HG03103 (cell line): Measurements from ENCODE around the gene COMT.
"Not testable (repeated sequence)": the region's sequence is repeated elsewhere in the genome, so short reads cannot be mapped to it uniquely, and the experiment has no call there.

Experiments used
- ATAC-seq: cut with Tn5 transposase; IDR thresholded peaks from one replicate; pipeline ENCODE4 v1.9.1; 2021; ENCODE audit warnings: low read depth; ENCODE audit not compliant: unreplicated experiment

The COMT gene

DNA sequence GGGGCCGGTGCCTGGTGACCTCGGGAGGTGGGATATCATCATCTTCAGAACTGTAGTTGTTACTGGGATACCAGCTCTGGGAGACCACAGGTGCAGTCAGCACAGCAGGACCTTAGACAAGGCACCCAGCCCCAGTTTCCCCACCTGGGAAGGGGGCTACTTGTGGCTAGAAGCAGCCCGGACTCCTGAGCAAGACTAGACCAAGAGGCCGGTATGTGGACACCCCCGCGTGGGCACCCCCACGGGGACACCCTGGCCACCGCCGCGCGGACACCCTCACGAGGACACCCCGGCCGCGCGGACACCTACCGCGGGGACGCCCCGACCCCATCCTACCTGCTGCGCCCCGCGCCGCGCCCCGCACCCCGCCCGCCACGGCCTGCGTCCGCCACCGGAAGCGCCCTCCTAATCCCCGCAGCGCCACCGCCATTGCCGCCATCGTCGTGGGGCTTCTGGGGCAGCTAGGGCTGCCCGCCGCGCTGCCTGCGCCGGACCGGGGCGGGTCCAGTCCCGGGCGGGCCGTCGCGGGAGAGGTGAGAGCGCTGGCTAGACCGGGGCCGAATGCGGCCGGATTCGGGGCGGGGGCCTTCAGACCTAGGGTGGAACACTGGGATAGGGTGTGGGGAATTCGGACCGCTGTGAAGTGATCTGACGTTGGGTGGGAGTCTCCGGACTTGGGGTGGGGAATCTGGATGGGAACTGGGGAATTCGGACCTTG, at the start of gene COMT, which contains the start of gene TXNRD2:
Gene COMT, plus strand, starts transcription at position 408 of the 718 bp plus-strand sequence. CDS start 20,755 bp downstream, outside the sequence.
Gene TXNRD2, minus strand, starts transcription at position 454 of the 718 bp plus-strand sequence. Its CDS starts 15 bp downstream, at position 439.
- ATAC-seq = no peak

DNA sequence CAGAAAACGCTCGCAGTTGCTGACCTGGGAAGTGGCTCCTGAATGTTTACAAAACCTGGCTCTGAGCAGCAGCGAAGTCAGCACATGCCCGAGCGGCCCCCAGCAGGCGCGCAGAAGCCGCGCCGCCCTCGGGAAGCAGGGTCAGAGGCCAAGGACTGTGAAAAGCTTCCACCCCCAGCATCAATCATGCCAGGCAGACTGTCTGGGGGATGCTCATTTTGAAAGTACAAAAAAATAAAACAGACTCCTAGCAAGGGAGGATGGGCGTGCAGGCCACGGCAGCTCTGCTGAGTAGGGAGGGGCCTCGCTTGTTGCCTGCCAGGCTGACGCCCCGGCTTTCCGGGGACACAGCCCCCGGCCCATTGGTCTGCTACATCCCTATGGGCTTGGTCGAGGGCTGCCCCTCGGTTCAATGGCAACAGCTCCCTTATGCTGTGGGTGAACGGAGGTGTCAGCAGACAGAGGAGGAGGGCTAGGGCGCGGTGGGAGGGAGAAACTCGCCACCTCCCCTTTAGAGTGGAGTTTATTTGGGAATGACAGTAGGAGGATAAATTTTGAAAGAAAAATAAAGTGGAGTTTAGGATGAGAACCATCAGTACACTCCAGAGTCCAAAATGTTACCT, 49.2 kb upstream of the COMT start:
- ATAC-seq = no peak

DNA sequence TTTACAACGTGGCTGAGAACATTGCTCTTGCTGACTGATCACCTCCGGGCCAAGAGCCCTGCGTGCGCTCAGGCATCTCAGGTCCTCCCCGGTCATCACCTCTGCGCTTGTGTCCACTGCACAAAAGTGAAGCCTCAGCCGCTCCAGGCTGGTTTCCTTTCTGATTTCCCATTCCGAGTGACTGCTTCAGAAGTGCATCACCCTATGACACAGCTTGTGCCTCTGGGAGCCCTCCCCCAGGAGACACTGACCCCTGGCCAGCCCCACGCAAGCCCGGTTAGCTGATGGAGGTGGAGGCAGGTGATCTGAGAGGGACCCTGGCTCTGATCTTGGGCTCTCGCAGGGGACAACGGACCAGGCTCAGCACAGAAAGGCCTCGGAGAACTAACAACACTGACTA, 48.6 kb upstream of the COMT start:
- ATAC-seq = no peak

DNA sequence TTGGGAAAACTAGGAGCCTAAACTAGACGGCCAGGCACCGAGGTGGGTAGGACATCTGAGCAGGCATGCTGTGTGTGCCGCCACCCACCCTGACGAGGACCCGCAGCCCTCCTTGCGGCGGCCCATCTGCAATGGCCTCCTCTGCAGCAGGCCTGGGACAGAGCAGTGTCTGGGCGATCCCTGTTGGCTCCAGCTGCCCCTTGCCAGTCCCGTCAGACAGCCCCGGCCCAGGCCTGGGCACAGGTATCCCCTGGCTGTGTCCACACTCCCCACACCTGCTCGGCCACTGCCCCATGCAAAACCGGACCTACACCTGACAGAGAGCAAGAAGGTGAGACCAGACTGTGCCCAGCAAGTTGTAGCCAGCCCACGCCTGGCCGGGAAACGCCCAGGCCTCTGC, 48.2 kb upstream of the COMT start:
- no peak for ATAC-seq

DNA sequence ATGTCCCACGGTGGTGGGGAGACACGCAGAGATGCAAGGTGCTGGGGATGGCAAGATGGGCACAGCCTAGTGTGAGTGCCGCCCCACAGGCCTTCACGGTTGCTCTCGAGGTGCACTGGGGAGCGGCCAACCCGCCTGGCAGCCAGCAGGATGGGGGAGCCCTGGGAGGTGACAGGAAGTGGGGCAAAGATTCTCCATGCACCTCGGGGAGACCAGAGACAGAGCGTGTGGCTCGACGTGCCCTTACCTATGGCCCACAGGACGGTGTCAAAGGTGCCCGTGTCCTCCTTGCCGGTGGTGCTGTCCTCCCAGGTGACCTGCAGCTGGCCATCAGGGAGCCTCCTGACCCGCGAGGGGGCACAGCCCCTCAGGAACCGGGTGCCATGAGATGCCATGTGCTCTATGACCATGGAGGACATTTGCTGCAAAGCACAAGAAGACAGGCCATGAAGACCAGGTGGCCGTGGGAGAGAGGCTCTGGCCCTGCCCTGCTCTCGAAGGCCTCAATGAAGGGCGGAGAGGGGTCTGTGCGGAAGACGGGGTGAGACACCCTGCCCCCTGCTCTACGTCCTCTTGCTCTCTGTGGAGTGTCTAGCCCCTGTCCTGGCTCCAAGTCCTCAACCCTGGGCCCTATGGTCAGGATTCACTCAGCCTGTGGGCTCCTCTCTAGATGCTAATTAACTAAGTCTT, 46.3 kb upstream of the COMT start:
- ATAC-seq = no peak

DNA sequence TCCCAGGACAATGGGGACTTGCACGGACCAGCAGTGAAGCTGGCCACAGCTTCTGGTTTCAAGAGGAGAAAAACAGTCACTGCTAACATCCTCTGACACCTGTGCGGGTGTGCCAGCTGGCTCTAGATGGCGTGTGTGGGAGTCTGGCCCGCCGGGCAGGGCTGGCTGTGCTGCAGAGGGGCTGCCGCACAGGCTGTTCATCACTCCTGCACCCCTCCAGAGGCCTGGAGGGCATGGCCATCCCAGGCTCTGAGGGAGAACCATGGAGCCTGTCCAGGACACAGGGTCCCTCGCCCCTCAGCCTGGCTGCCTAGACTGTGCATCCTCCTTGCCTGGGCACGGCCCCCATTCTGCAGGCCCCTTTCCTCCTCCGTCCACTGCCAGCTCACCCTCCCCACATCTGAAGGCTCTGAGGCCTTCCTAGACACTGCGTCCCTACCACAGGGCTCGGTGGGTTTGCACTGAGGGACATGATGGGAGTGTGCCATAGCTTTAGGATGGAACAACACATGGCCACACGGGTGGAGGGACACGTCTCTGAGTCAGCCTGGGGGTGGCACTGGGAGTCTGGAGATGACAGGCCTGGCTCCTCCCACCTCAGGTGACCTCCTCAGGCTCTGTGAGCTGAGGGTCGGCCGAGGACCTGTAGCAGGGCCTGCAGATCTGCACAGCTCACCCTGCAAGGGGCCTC, 44.8 kb upstream of the COMT start:
- no peak for ATAC-seq

DNA sequence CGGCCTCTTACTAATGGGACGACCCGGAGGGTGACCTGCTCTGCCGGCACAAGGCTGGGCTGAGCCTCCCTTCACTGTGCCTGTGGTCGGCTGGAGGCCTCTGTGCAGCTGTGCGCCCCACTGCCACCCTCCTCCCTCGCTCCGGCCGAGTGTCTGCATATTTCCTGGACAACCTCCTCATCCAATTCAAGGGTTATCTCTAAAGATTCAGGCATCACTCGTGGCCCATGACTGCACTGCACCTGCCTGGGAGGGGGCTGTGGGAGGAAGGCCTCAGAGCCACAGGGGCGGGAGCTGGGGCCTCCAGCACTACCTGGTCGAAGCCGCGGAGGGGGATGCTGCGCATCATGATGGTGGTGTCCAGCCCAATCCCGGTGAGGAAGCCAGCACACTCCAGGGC, 43.8 kb upstream of the COMT start:
- ATAC-seq = no peak

DNA sequence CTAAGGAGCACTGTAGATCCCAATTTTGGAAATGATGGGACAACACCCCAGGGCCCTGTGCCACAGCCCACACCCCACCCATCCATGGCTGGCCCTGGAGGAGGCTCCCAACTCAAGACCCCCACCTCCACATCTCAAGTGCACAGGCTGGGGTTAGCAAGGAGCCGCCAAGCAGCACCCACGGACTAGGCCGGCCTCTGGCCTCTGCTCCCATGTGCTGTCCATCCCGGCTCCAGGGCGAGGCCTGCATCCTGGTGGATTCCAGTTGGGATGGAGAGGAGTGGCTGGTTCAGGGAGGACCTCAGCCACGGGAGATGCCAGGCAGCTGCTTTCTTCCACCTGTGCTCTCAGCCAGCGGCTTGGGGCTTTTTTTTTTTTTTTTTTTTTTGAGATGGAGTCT, 43.4 kb upstream of the COMT start:
- no peak for ATAC-seq

DNA sequence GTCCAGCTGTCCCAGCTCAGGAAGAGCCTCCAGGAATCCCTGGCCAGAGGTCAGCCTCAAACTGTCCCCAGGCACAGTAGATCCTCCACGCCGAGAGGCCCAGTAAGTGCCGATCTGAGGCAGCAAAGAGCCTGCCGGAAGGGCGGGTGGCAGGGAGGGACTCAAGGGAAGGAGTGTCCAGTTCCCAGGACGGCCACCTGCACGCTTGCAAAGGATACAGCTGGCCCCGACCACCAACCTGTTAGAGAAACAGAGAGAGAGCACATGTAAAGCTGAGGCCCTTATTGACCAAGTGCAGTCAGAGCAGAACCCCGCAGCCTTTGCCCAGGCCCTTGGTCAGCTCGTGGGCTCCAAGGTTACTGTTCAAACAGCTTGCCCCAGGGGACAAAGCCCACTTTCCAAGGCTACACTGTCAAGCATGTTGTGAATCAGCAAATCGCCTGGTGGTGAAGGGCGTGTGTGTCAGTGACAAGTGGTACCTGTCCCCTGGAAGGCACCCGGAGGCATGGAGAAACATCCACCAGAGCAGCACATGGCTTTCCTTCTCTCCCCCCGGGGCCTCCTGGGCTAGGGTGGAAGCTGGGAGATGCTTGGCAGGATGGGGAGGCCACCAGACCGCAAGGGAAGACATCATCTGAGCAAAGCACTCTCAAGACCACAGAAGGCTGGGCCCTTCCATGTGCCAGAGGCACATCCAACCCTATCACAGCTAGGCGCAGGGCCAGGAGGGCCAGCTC, 42.6 kb upstream of the COMT start:
- ATAC-seq = no peak

DNA sequence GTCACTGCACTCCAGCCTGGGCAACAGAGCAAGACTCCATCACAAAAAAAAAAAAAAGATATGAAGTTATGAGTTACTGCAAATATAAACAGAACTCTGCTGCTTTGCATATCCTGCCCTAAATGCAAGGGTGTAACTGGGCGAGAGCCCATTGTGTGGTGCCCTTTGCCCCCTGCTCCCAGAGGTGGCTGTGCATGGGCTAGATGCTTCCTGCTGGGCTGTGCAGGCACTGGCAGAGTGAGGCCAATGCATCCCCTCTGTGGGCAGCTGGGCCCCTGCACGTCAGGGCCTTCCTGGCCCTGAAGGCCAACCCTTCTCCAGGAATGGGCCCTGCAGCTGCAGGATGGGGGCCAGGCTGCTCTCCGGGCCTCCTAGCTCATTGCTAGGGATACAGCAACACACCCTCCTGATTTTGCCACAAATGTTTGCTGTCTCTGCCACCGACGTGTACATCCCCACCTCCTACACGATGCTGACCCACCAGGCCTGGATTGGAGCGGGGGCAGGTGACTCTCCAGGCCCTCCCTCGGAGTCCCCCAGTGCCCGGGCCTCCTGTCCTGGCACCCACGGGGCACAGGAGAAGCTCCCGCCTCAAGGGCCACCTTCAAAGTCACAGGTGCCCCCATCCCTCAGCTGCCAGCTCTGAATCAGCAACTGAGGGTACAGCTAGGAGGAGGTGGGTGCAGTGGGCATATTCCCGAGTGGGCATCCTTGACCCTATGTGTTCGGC, 40.7 kb upstream of the COMT start:
- no peak for ATAC-seq

DNA sequence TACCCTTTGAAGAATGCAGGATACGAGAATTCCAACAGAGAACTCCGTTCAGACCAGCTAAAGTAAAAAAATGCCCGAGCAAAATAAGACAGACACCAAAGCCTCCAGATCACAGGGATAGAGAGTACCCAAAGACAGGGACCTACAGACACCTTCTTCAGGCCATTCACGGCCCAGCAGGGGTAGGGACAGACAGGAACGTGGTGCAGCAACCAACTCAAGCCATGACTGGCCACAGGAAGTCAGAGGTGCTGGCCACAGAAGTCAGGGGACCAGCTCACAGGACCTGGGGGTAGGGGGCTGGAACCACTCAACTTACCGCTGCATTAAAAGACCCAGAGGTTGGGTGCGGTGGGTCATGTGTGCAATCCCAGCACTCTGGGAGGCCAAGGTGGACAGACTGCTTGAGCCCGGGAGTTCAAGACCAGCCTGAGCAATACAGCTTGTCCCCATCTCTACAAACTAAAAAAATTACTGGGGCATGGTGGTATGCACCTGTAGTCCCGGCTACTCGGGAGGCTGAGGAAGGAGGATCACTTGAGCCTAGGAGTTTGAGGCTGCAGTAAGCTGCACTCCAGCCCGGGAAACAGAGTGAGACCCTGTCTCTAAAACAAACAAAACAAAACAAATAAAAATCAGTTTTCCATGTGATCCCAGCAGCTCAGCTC, 39.9 kb upstream of the COMT start:
- no peak for ATAC-seq

DNA sequence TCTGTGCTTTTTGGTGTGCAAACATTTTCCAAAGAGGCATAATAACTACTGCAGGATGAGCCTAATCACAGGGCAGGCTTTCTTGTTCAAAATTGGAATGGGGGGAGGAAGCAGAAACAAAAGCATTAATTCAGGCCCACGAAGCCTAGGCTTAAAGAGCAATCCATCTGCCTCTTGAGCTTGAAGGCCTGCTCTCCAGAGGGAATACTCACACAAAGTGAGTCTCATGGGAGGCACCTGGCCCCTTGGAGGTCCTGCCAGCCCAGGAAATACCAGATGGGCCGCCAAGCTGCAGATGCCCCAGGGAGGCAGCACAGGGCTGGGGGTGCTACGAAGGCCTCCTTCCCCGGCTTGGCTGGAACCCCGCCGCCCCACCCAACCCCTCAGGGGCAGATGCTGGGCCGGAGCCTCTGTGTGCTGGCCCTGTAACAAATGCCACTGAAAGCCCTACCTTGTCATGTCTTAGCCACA, 39.3 kb upstream of the COMT start:
- no peak for ATAC-seq

DNA sequence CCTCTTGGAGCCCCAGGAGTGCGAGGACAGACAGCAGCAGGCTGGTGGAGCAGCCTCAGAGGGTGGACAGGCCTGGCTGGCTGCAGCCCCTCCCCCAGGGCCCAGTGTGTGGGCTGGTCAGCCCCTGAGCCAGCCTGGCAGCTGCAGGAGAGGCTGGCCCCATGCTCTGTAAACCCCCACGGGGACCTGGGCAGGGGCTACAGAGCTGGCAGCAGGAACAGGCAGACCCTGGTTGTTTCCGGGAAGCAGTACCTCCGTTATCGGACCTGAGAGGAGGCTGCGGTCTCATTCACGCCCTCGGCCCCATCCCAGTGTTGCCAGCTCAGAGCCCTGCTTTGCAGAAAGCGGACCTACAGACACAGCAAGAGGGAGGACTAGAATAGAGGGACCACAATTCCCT, 38.5 kb upstream of the COMT start:
- ATAC-seq = no peak

DNA sequence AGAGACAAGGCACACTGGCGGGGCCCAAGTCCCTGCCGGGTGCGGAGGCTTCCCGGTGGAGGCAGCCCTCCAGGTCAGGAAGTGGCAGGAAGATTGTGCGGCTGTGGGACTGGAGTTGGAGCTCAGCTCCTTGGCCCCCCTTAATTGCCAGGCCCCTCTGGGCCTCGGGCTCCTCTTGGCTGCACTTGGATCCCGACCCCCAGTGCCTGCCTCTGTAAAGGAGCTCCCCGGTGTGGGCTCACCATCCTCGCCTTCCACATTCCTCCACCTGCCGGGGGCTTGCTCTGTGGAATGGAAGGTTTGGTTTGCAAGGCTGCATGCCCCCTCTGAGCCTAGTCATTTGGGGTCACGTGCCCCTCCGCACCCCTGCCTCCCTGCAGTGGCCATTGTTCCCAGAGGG, 38.1 kb upstream of the COMT start:
- ATAC-seq = no peak

DNA sequence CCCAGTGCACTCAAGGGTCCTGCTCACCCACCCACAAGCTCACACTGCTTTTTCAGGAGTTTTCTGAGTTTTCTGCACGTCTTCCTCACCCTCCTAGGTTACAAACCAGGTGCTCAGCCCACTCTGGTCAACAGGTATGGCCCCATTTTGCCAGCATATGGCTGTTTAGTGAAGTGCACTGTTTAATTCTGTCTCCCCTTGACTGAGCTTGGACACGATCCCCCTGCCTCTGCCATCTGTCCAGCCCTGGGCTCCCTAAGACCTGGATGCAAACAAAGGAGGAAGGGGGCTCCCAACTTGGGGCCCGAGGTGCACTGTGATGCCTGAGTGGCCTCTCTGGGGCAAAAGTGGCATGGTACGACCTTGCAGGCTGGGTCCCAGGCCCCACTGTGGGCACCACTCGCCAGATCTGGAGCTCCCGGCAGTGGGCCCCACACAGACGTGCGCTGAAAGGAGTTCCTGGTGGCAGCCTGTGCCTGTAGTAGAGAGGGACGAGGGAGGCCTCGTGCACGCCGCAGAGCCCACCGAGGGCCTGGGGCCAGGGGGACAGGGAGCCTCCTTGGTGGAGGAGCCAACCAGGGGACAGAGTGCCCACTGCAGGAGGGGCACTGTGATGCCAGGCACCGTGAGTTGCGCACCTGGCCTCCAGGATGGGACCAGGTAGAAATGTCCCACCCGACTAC, 37.3 kb upstream of the COMT start:
- ATAC-seq = no peak

DNA sequence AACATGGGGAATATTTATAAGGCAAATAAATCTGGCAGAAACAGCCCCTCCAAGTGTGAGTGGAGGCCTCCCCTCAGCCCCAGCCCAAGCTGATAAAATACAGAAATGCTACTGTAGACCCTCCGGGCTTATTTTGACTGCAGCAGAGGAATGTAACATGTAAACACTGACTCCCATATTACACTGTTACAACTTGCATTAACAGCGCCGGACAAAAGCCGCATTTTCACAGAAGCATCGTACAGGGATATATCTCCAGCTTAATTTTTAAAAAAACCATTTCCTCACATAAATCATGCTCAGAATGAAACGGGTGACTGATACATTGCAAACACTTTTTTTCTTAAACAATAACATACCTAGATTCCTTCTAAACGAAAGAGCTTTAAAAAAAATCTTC, 36.6 kb upstream of the COMT start:
- ATAC-seq = no peak

DNA sequence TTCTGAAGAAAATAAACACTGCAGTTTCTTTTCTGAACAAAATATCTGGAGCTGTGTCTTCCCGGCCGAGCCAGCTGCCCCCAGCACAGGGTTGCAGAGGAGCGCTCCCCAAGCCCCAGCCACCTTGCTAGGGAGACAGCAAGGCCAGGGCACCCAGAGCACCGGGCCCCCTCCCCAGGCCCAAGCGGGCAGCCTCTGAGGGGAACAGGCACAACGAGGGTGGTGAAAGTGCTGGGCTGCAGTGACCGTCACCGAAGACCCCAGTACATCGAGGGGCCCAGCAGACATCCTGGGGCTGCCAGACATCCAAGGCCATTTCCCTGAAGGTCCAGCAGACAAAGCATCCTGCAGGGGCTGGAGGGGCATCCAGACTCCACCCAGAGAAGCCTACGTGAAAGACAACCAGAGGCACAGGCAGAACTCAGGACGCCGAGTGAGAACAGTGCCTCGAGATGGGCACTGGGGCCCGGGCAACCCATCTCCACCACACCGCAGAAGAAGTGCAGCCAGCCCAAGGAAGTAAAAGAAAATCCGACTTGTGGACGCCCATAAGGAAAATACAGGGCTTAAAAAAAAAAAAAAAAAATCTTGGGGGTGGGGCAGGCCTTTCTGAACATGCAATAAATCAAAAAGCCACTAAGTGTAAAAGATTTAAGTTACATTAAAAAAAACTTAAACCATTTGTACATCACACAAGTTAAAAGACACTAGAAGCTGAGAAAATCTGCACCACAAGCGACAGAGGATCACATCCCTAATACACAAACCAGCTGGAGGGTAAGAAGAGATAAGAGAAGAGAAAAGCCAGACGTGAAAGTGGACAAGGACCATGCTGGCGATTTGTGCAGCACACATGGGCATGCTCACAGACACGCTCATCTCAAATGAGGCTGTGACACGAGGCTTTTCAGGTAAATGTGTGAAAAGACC, 36.0 kb upstream of the COMT start:
- no peak for ATAC-seq

DNA sequence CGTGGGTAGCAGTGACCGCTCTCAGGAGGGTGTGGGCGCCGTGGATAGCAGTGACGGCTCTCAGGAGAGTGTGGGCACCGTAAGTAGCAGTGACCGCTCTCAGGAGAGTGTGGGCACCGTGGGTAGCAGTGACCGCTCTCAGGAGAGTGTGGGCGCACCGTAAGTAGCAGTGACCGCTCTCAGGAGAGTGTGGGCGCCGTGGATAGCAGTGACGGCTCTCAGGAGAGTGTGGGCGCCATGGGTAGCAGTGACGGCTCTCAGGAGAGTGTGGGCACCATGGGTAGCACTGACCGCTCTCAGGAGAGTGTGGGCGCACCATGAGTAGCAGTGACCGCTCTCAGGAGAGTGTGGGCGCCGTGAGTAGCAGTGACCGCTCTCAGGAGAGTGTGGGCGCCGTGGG, 34.7 kb upstream of the COMT start:
- not testable (repeated sequence) for ATAC-seq
